IPS DF 6.9 (cell line): ENCODE data around the gene HSF2.

Source experiments
- DNase-seq: peaks from one replicate; pipeline ENCODE4 v3.0.0-alpha.2; 2013; ENCODE audit warnings: low read depth, low spot score
- H3K27ac ChIP-seq: one replicate; pipeline ENCODE4 v1.5.1; 2013; ENCODE audit warnings: low read length, control low read depth
- H3K27me3 ChIP-seq: 2 replicates; pipeline ENCODE4 v1.6.1; 2013; ENCODE audit warnings: mild to moderate bottlenecking, low read length; ENCODE audit not compliant: control insufficient read depth, insufficient read depth
- H3K36me3 ChIP-seq: 2 replicates; pipeline ENCODE4 v1.6.1; 2013; ENCODE audit warnings: low read length; ENCODE audit not compliant: control insufficient read depth, insufficient read depth
- H3K4me1 ChIP-seq: 2 replicates; pipeline ENCODE4 v1.6.1; 2013; ENCODE audit warnings: low read length; ENCODE audit not compliant: control insufficient read depth, insufficient read depth
- H3K4me3 ChIP-seq: 2 replicates; pipeline ENCODE4 v1.5.1; 2013; ENCODE audit warnings: mild to moderate bottlenecking, low read length
- H3K9me3 ChIP-seq: 2 replicates; pipeline ENCODE4 v1.6.1; 2013; ENCODE audit warnings: low read length, inconsistent platforms; ENCODE audit not compliant: control insufficient read depth, insufficient read depth
- WGBS: extraction: QIAGEN DNeasy Blood & Tissue Kit; methylation state at CpG from one replicate; pipeline ENCODE4 v1.1.7; 2013; ENCODE audit warnings: mixed read lengths, missing lambda C conversion rate; ENCODE audit not compliant: insufficient read length, insufficient coverage; 5-methylcytosine and 5-hydroxymethylcytosine counted together

The HSF2 gene

GRCh38 chr6:122482750-122483080 lies 83.3 kb downstream of the HSF2 start:
- H3K27ac ChIP-seq, result no peak overlapping the region
- H3K9me3 ChIP-seq, result no peaks in the 10 kb centered on the region
- no peak for DNase-seq
- no peaks in the 10 kb centered on the region for H3K27me3 ChIP-seq
- H3K4me3 ChIP-seq, result no peak overlapping the region; the same call in 1 of the 2 replicates
- no peaks in the 10 kb centered on the region for H3K4me1 ChIP-seq
- no peaks in the 10 kb centered on the region for H3K36me3 ChIP-seq
- no CpG with 5 or more reads among the region's 7 CpGs for WGBS
